GM10847 (cell line): ENCODE measurements around the gene CCL20.

Source experiments
- POLR2A ChIP-seq: IDR thresholded peaks from 2 replicates; pipeline ENCODE4 v1.6.1; 2011; ENCODE audit not compliant: insufficient read length; ENCODE audit errors: extremely low read depth

CCL20 gene

GRCh38 chr2:227853765-227854271 lies 40.2 kb downstream of the CCL20 start:
- TF ChIP-seq POLR2A: no peak

- no peak for TF ChIP-seq POLR2A
Measured at GRCh38 chr2:227855440-227855839, 41.8 kb downstream of the CCL20 start.

GRCh38 chr2:227856697-227857096 lies 43.1 kb downstream of the CCL20 start:
- TF ChIP-seq POLR2A: no peak

GRCh38 chr2:227860221-227860641 lies 46.6 kb downstream of the CCL20 start:
- no peak for TF ChIP-seq POLR2A

- TF ChIP-seq POLR2A: no peak
Measured at GRCh38 chr2:227861011-227861410, 47.4 kb downstream of the CCL20 start.

- TF ChIP-seq POLR2A: no peak
Measured at GRCh38 chr2:227862227-227862740, 48.6 kb downstream of the CCL20 start.

GRCh38 chr2:227862741-227863588 lies 49.3 kb downstream of the CCL20 start:
- TF ChIP-seq POLR2A: no peak

- TF ChIP-seq POLR2A: no peak
Measured at GRCh38 chr2:227864161-227864756, 50.6 kb downstream of the CCL20 start.

- TF ChIP-seq POLR2A: no peak
Measured at GRCh38 chr2:227865291-227865690, 51.6 kb downstream of the CCL20 start.
